Measurements from ENCODE around the gene CADPS2.

GRCh38 chr7:122658856-122659255 is 227.4 kb downstream of the CADPS2 start:
- no peak for TF ChIP-seq CTCF (conservative IDR thresholded peaks at IDR 0.05; ENCODE audit: low read length)
- no peak for TF ChIP-seq EZH2phosphoT487 (IDR thresholded peaks at IDR 0.05; ENCODE audit: borderline replicate concordance, low read depth, low read length)
